AG09309 (cell line): Measurements from ENCODE around the gene YDJC.
"Not testable (repeated sequence)": the region's sequence is repeated elsewhere in the genome, so short reads cannot be mapped to it uniquely, and the experiment has no call there.

ENCODE experiments used
- DNase-seq: peaks from one replicate; pipeline ENCODE4 v3.0.0-alpha.2; 2010; ENCODE audit warnings: low read depth
- H3K4me3 ChIP-seq: 2 replicates; pipeline ENCODE4 v1.5.1; 2011; ENCODE audit warnings: mild to moderate bottlenecking, low read depth, low read length, moderate library complexity; ENCODE audit not compliant: control insufficient read depth
- CTCF ChIP-seq: IDR thresholded peaks from 2 replicates; pipeline ENCODE4 v1.5.1; 2011; ENCODE audit warnings: mild to moderate bottlenecking, low read depth, low read length, inconsistent platforms; ENCODE audit not compliant: insufficient read depth, control insufficient read depth; ENCODE audit errors: missing control alignments

YDJC gene

GRCh38 chr22:21605887-21606564 lies 23.8 kb downstream of the YDJC start:
- TF ChIP-seq CTCF = no peak
- no peak overlapping the region for H3K4me3 ChIP-seq

GRCh38 chr22:21603973-21604372 lies 25.8 kb downstream of the YDJC start:
- no peak for TF ChIP-seq CTCF
- DNase-seq = no peak
- H3K4me3 ChIP-seq = no peak overlapping the region

More at GRCh38 chr22:21605887-21606564, 23.8 kb downstream of the YDJC start:
- DNase-seq = no peak

- H3K4me3 ChIP-seq = no peak overlapping the region
- no peak for TF ChIP-seq CTCF
- DNase-seq = no peak
Measured at GRCh38 chr22:21602579-21602978, 27.2 kb downstream of the YDJC start.

GRCh38 chr22:21599053-21599893 lies 30.5 kb downstream of the YDJC start:
- TF ChIP-seq CTCF = no peak
- no peak for DNase-seq
- H3K4me3 ChIP-seq = no peak overlapping the region

GRCh38 chr22:21598302-21598701 lies 31.5 kb downstream of the YDJC start:
- no peak overlapping the region for H3K4me3 ChIP-seq
- no peak for DNase-seq
- TF ChIP-seq CTCF = no peak

GRCh38 chr22:21596356-21597135 lies 33.3 kb downstream of the YDJC start:
- DNase-seq, H3K4me3 ChIP-seq: not testable (repeated sequence)
